GM23338 (cell line): ENCODE measurements around the gene ITGB5. TPM values are rescaled to one million over a fixed set of nuclear protein-coding genes. Genes with fewer than 3 reads are reported as not detected.

Experiments used
- CREB1 ChIP-seq: fragments of 250-450 bp; sonication (Bioruptor Pico); IDR thresholded peaks from 2 replicates; pipeline ENCODE4 v1.5.0; 2020; ENCODE audit warnings: low read depth, mild to moderate bottlenecking, moderate library complexity
- EZH2phosphoT487 ChIP-seq: fragments of 200-600 bp; sonication (generic); IDR thresholded peaks from one replicate; pipeline ENCODE4 v1.8.1; 2018; ENCODE audit warnings: antibody characterized with exemption; ENCODE audit not compliant: unreplicated experiment
- JUNB ChIP-seq: IDR thresholded peaks from one replicate; pipeline ENCODE4 v1.6.1; 2016; ENCODE audit warnings: antibody characterized with exemption; ENCODE audit not compliant: unreplicated experiment
- NANOG ChIP-seq: IDR thresholded peaks from 2 replicates; pipeline ENCODE4 v1.6.1; 2016; ENCODE audit warnings: antibody characterized with exemption, borderline replicate concordance
- ZNF331 ChIP-seq: fragments of 250-450 bp; sonication (Bioruptor Pico); IDR thresholded peaks from 2 replicates; pipeline ENCODE4 v1.5.0; 2020; ENCODE audit warnings: low read depth, mild to moderate bottlenecking, moderate library complexity
- polyA plus RNA-seq: library from polyadenylated mRNA; unstranded; fragments of >200 nt; fragmentation: Nextera tagmentation; extraction: Ambion mirVana; gene quantifications from 2 replicates; pipeline ENCODE4 v1.2.1, GENCODE V29; 2016
- total RNA-seq: library from RNA; depleted of rRNA; stranded (reverse); fragments of >200 nt; shearing (Covaris generic); gene quantifications from 2 replicates; pipeline ENCODE4 v1.2.3, GENCODE V29; 2014
- TF ChIP-seq, protein P1 (sequence below): fragments of 250-450 bp; sonication (Bioruptor Pico); IDR thresholded peaks from 2 replicates; pipeline ENCODE4 v1.5.0; 2020; ENCODE audit warnings: mild to moderate bottlenecking, moderate library complexity
- TF ChIP-seq, protein P2 (sequence below): IDR thresholded peaks from 2 replicates; pipeline ENCODE4 v1.6.1; 2016; ENCODE audit warnings: antibody characterized with exemption

The ITGB5 gene
- total and polyA plus RNA-seq, 2 experiments from 2014 or later = 68.2 to 269 TPM

DNA sequence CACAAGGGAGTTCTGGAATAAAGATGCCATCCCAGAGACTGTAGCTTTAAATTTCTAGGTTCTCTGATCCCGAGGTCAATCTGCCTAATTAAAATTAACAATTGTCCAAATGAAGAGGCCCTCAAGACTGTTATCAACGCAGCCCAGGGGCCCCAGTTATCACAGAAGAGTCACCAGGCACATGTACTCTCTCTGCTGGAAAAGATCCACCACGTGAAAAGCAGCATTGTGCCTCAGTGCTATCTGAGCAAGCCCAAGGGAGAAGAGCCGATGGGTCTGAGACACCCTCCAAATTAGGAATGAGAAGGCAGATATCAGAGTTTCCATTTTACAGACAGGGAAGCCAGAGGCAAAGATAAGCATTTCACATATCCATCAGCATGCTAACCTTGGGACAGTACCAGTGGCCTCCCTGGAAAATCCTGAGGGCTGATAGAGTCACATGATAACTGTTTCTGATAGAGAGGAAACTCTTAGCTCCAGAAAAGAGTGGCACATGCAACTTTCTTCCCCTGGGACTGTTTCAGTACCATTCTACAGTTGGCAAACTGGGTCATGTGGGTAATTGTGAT is 55.5 kb downstream of the ITGB5 start (continued):
- TF ChIP-seq, protein P1, sequence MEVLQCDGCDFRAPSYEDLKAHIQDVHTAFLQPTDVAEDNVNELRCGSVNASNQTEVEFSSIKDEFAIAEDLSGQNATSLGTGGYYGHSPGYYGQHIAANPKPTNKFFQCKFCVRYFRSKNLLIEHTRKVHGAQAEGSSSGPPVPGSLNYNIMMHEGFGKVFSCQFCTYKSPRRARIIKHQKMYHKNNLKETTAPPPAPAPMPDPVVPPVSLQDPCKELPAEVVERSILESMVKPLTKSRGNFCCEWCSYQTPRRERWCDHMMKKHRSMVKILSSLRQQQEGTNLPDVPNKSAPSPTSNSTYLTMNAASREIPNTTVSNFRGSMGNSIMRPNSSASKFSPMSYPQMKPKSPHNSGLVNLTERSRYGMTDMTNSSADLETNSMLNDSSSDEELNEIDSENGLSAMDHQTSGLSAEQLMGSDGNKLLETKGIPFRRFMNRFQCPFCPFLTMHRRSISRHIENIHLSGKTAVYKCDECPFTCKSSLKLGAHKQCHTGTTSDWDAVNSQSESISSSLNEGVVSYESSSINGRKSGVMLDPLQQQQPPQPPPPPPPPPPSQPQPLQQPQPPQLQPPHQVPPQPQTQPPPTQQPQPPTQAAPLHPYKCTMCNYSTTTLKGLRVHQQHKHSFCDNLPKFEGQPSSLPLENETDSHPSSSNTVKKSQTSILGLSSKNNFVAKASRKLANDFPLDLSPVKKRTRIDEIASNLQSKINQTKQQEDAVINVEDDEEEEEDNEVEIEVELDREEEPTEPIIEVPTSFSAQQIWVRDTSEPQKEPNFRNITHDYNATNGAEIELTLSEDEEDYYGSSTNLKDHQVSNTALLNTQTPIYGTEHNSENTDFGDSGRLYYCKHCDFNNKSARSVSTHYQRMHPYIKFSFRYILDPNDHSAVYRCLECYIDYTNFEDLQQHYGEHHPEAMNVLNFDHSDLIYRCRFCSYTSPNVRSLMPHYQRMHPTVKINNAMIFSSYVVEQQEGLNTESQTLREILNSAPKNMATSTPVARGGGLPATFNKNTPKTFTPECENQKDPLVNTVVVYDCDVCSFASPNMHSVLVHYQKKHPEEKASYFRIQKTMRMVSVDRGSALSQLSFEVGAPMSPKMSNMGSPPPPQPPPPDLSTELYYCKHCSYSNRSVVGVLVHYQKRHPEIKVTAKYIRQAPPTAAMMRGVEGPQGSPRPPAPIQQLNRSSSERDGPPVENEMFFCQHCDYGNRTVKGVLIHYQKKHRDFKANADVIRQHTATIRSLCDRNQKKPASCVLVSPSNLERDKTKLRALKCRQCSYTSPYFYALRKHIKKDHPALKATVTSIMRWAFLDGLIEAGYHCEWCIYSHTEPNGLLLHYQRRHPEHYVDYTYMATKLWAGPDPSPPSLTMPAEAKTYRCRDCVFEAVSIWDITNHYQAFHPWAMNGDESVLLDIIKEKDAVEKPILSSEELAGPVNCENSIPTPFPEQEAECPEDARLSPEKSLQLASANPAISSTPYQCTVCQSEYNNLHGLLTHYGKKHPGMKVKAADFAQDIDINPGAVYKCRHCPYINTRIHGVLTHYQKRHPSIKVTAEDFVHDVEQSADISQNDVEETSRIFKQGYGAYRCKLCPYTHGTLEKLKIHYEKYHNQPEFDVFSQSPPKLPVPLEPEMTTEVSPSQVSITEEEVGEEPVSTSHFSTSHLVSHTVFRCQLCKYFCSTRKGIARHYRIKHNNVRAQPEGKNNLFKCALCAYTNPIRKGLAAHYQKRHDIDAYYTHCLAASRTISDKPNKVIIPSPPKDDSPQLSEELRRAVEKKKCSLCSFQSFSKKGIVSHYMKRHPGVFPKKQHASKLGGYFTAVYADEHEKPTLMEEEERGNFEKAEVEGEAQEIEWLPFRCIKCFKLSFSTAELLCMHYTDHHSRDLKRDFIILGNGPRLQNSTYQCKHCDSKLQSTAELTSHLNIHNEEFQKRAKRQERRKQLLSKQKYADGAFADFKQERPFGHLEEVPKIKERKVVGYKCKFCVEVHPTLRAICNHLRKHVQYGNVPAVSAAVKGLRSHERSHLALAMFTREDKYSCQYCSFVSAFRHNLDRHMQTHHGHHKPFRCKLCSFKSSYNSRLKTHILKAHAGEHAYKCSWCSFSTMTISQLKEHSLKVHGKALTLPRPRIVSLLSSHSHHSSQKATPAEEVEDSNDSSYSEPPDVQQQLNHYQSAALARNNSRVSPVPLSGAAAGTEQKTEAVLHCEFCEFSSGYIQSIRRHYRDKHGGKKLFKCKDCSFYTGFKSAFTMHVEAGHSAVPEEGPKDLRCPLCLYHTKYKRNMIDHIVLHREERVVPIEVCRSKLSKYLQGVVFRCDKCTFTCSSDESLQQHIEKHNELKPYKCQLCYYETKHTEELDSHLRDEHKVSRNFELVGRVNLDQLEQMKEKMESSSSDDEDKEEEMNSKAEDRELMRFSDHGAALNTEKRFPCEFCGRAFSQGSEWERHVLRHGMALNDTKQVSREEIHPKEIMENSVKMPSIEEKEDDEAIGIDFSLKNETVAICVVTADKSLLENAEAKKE (CRISPR knock-in tag) = no peak
- TF ChIP-seq ZNF331 (CRISPR knock-in tag) = no peak
- no peak for TF ChIP-seq EZH2phosphoT487
- TF ChIP-seq CREB1 (CRISPR knock-in tag) = no peak
- no peak for TF ChIP-seq NANOG
- TF ChIP-seq JUNB = no peak
- TF ChIP-seq, protein P2, sequence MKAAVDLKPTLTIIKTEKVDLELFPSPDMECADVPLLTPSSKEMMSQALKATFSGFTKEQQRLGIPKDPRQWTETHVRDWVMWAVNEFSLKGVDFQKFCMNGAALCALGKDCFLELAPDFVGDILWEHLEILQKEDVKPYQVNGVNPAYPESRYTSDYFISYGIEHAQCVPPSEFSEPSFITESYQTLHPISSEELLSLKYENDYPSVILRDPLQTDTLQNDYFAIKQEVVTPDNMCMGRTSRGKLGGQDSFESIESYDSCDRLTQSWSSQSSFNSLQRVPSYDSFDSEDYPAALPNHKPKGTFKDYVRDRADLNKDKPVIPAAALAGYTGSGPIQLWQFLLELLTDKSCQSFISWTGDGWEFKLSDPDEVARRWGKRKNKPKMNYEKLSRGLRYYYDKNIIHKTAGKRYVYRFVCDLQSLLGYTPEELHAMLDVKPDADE = no peak
